PC-3 (cell line): ENCODE measurements around the gene NECTIN3.

Experiments used
- EZH2 ChIP-seq: fragments of 300-600 bp; sonication (generic); IDR thresholded peaks from one replicate; pipeline ENCODE4 v1.6.1; 2017; ENCODE audit warnings: antibody characterized with exemption, mild to moderate bottlenecking, low read length; ENCODE audit not compliant: unreplicated experiment
- EZH2phosphoT487 ChIP-seq: fragments of 300-600 bp; sonication (generic); IDR thresholded peaks from 2 replicates; pipeline ENCODE4 v1.6.1; 2018; ENCODE audit warnings: mild to moderate bottlenecking, antibody characterized with exemption, low read length, borderline replicate concordance
- TF ChIP-seq, protein P1 (sequence below): fragments of 300-600 bp; sonication (generic); conservative IDR thresholded peaks from 2 replicates; pipeline ENCODE4 v1.5.1; 2017; ENCODE audit warnings: antibody characterized with exemption, low read depth, mild to moderate bottlenecking, low read length

GRCh38 chr3:111107662-111108035 is 36.0 kb downstream of the NECTIN3 start:
- TF ChIP-seq, protein P1, sequence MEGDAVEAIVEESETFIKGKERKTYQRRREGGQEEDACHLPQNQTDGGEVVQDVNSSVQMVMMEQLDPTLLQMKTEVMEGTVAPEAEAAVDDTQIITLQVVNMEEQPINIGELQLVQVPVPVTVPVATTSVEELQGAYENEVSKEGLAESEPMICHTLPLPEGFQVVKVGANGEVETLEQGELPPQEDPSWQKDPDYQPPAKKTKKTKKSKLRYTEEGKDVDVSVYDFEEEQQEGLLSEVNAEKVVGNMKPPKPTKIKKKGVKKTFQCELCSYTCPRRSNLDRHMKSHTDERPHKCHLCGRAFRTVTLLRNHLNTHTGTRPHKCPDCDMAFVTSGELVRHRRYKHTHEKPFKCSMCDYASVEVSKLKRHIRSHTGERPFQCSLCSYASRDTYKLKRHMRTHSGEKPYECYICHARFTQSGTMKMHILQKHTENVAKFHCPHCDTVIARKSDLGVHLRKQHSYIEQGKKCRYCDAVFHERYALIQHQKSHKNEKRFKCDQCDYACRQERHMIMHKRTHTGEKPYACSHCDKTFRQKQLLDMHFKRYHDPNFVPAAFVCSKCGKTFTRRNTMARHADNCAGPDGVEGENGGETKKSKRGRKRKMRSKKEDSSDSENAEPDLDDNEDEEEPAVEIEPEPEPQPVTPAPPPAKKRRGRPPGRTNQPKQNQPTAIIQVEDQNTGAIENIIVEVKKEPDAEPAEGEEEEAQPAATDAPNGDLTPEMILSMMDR = no peak
- no peak for TF ChIP-seq EZH2phosphoT487
- no peak for TF ChIP-seq EZH2
